NCI-H524 treated with DMSO at 0.1 percent for 48 hours (cell line): ENCODE data around the gene CD80.

ENCODE experiments used
- DNase-seq: peaks from one replicate; lab custom pipeline; 2025; lab: John Stamatoyannopoulos, UW

CD80 gene

DNA sequence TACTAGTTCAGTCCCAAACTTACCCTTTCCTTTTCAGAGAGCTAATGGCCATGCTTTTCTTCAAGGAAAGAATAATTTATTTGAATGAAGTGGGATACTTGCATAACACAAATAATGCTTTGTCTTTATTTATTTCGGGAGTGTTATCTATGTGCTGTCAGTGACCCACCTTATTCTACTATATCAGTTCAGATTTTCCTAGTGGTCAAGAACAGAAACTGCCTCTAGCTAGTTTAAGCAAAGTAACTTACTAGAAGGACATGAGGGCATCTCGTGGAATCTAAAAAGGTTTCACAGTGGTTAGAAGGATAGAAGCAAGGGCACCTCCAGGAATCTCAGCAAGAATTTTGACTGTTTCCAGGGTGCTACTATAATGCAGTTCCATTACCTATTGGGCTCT is 64.8 kb downstream of the CD80 start:
- DNase-seq, result no peak

DNA sequence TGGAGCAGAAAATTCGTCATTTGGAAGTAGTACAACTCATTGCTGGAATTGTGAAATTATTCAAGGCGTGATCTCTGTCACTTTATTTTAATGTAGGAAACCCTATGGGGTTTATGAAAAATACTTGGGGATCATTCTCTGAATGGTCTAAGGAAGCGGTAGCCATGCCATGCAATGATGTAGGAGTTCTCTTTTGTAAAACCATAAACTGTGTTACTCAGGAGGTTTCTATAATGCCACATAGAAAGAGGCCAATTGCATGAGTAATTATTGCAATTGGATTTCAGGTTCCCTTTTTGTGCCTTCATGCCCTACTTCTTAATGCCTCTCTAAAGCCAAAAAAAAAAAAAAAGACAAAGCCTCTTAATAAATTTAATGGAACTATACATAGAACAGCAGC is 66.6 kb downstream of the CD80 start:
- DNase-seq, result no peak

DNA sequence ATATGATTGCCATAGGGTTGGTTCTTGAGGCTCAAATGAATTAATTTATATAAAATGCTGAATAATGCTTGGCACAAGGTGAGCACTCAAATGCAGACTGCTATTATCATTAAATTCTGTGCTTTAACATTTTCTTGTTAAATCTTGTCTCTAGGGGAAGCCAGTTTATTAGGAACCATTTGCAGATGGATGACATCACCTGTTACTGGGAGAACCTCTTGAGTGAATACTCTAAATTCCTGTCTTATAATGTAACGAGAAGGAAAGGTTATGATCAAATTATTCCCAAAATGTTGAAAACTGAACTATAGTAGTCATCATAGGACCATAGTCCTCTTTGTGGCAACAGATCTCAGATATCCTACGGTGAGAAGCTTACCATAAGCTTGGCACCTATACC is 67.3 kb downstream of the CD80 start:
- DNase-seq, result no peak

DNA sequence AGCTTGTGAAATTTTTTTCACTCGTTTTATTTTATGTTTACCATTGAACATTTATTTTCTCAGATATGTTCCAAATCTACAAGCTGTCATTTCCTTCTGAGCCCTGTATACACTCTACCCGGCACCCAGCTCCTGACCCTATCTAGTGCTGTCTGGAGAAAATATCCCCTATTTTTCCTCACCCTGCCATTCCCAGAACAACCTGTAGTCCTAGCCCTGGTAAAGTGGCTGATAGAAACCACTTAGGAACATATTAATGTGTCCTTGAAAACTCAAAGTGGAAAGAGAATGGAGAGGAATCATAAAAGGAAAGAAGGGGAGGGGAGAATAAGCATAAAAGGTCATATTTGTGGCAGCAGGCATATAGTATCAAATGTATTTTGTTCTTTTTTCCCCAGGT is 69.3 kb downstream of the CD80 start:
- no peak for DNase-seq

DNA sequence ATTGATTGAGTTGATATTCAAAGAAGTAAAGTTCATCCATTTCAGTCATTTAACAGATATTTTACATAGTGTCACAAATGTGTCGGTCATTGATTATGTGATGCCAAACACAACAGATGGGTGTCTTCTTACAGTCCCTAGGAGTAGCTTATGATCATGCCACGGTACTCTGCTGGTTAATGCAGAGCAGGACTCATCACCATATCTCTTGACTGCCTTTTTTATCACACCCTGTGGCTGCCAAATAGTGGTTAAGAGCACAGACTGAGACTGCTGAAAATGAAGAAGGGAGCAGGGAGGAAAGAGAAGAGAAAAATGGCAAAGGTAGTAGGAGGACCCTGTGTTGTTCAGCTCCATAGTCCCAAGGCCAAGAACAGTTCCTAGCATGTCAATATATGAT is 73.9 kb downstream of the CD80 start:
- DNase-seq, result no peak

DNA sequence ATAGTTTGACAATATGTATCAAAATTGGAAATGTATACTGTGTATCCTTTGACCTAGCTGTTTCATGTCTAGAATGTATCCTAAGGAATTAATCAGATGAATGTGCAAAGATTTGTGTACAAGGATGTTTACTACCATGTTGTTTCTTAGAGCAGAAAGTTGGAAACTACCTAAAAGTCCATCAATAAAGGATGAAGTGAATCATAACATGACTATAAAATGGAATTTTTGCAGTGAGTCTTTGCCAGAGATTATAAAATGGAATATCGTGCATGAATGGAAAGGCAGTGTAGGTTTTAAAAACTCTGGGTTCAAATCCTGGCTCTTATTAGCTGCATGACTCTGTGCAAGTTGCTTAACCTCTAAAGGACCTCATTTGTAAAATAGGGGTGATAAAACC is 76.3 kb downstream of the CD80 start:
- DNase-seq, result no peak

DNA sequence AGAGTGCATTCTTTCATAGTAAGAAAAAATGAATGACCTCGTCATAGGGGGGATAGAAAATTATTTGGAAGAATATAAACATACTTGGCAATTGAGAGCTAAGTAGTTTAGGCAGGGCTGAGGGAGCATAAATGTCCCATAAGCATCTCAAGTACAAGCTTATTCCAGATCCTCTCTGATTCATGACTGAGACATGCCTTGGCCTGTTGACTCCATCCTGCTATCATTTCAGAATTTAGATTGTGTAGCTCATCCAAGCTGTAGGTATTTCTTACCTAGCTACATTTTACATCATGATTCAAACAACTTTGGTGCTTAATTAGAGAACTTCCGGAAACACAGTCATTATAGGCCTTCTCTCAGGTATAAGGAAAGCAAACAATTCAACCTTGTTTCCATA is 78.3 kb downstream of the CD80 start:
- no peak for DNase-seq
